H1 (cell line): ENCODE data around the gene TMA7. TPM values are rescaled to one million over a fixed set of nuclear protein-coding genes. Genes with fewer than 3 reads are reported as not detected.

Experiments used
- CTCF ChIA-PET: fragments of 300-600 bp; sonication (Branson Sonifier 250); formaldehyde crosslinking; loops from one replicate; lab custom pipeline; 2021; ENCODE audit not compliant: partially characterized antibody; lab: Charles Lee
- POLR2A ChIA-PET: fragments of 300-600 bp; sonication (Branson Sonifier 250); formaldehyde crosslinking; loops from one replicate; lab custom pipeline; 2021; ENCODE audit warnings: inconsistent platforms; ENCODE audit not compliant: partially characterized antibody; lab: Charles Lee
- DNase-seq, 2 experiments: peaks; one replicate each; pipeline versions ENCODE4 v3.0.0 to v3.0.0-alpha.2; 2010 to 2022; ENCODE audit warnings: low spot score in 2 of 2, low read depth in 1 of 2, mixed read lengths in 1 of 2
- FAIRE-seq: peaks from 2 replicates; lab custom pipeline; 2011; peaks lifted over from hg19 to GRCh38; lab: Jason Lieb, UNC
- H2AFZ ChIP-seq: 2 replicates; pipeline ENCODE4 v1.8.1; 2012; ENCODE audit warnings: low read length, inconsistent platforms
- H2AK5ac ChIP-seq: 2 replicates; pipeline ENCODE4 v1.6.1; 2013; ENCODE audit warnings: low read depth, low read length
- H2BK120ac ChIP-seq: replicated peaks from 2 replicates; pipeline ENCODE3; 2013; ENCODE audit warnings: low read depth, low read length, inconsistent platforms
- H2BK12ac ChIP-seq: 2 replicates; pipeline ENCODE4 v1.6.1; 2013; ENCODE audit warnings: low read depth, low read length
- H2BK15ac ChIP-seq: 2 replicates; pipeline ENCODE4 v1.6.1; 2013; ENCODE audit warnings: low read length
- H2BK20ac ChIP-seq: 2 replicates; pipeline ENCODE4 v1.6.1; 2013; ENCODE audit warnings: low read length
- H2BK5ac ChIP-seq: 2 replicates; pipeline ENCODE4 v1.6.1; 2013; ENCODE audit warnings: low read depth, low read length
- H3K14ac ChIP-seq: 2 replicates; pipeline ENCODE4 v1.6.1; 2013; ENCODE audit warnings: inconsistent platforms; ENCODE audit not compliant: insufficient read length
- H3K18ac ChIP-seq: 2 replicates; pipeline ENCODE4 v1.6.1; 2013; ENCODE audit warnings: low read length; ENCODE audit errors: extremely low read depth
- H3K23ac ChIP-seq: 2 replicates; pipeline ENCODE4 v1.6.1; 2013; ENCODE audit warnings: inconsistent platforms; ENCODE audit not compliant: insufficient read length
- H3K23me2 ChIP-seq: 2 replicates; pipeline ENCODE4 v1.6.1; 2013; ENCODE audit warnings: low read depth, low read length
- H3K27ac ChIP-seq: 2 replicates; pipeline ENCODE4 v1.6.1; 2011; ENCODE audit warnings: low read depth, low read length, inconsistent platforms
- H3K27me3 ChIP-seq, 4 experiments: replicated peaks in 1 of 4; 1 replicate in 1 of 4; 2 replicates in 3 of 4; pipeline versions ENCODE4 v1.6.1 to v1.8.1; 2011 to 2013; ENCODE audit warnings: low read length in 3 of 4, mild to moderate bottlenecking in 3 of 4, inconsistent platforms in 2 of 4, mixed read lengths in 2 of 4, moderate library complexity in 1 of 4; ENCODE audit not compliant: control insufficient read depth in 3 of 4, insufficient read depth in 3 of 4; ENCODE audit errors: extremely low read depth in 1 of 4
- H3K36me3 ChIP-seq, 4 experiments: 2 replicates each; pipeline versions ENCODE4 v1.6.1 to v1.8.1; 2011 to 2013; ENCODE audit warnings: mild to moderate bottlenecking in 4 of 4, low read length in 3 of 4, moderate library complexity in 2 of 4, control low read depth in 1 of 4, inconsistent platforms in 1 of 4; ENCODE audit not compliant: insufficient read depth in 4 of 4, control insufficient read depth in 2 of 4
- H3K4ac ChIP-seq: replicated peaks from 2 replicates; pipeline ENCODE3; 2013; ENCODE audit warnings: low read length, low read depth, mixed read lengths, inconsistent platforms; ENCODE audit not compliant: insufficient read length
- H3K4me1 ChIP-seq, 4 experiments: replicated peaks in 1 of 4; 1 replicate in 1 of 4; 2 replicates in 3 of 4; pipeline versions ENCODE4 v1.6.1 to v1.8.1; 2011 to 2013; ENCODE audit warnings: low read length in 3 of 4, inconsistent platforms in 2 of 4, mixed read lengths in 1 of 4; ENCODE audit not compliant: insufficient read depth in 4 of 4, control insufficient read depth in 3 of 4
- H3K4me2 ChIP-seq, 2 experiments: 2 replicates each; pipeline versions ENCODE4 v1.6.1 to v1.8.1; 2011 to 2013; ENCODE audit warnings: low read depth in 2 of 2, low read length in 2 of 2, control low read depth in 1 of 2, inconsistent platforms in 1 of 2, mild to moderate bottlenecking in 1 of 2; ENCODE audit not compliant: insufficient read depth in 1 of 2
- H3K4me3 ChIP-seq, 4 experiments: fragments of 200-600, 300-600 bp in 1 of 4; sonication (generic), shearing (Covaris generic), sonication (Bioruptor Twin) in 1 of 4; 2 replicates each; pipeline versions ENCODE4 v1.5.1 to v1.8.1; 2011 to 2016; ENCODE audit warnings: low read length in 4 of 4, low read depth in 3 of 4, control low read depth in 2 of 4, inconsistent platforms in 2 of 4, mild to moderate bottlenecking in 2 of 4, mixed read lengths in 1 of 4, moderate library complexity in 1 of 4; ENCODE audit not compliant: insufficient read depth in 2 of 4; ENCODE audit errors: extremely low read depth in 1 of 4
- H3K56ac ChIP-seq: replicated peaks from 2 replicates; pipeline ENCODE3; 2013; ENCODE audit warnings: low read depth, mild to moderate bottlenecking, mixed read lengths, low read length, inconsistent platforms; ENCODE audit not compliant: insufficient read length
- H3K79me1 ChIP-seq: 2 replicates; pipeline ENCODE4 v1.6.1; 2013; ENCODE audit warnings: low read depth, low read length, control low read depth
- H3K79me2 ChIP-seq, 2 experiments: 2 replicates each; pipeline versions ENCODE4 v1.6.1 to v1.8.1; 2012 to 2013; ENCODE audit warnings: low read length in 2 of 2, mild to moderate bottlenecking in 2 of 2, inconsistent platforms in 1 of 2; ENCODE audit not compliant: insufficient read depth in 2 of 2, control insufficient read depth in 1 of 2
- H3K9ac ChIP-seq, 4 experiments: replicated peaks in 1 of 4; 1 replicate in 1 of 4; 2 replicates in 3 of 4; pipeline versions ENCODE4 v1.6.1 to v1.8.1; 2011 to 2013; ENCODE audit warnings: low read depth in 3 of 4, low read length in 3 of 4, control low read depth in 2 of 4, mild to moderate bottlenecking in 2 of 4, moderate library complexity in 2 of 4, inconsistent platforms in 1 of 4; ENCODE audit errors: extremely low read depth in 1 of 4
- H3K9me3 ChIP-seq, 2 experiments: 2 replicates each; pipeline versions ENCODE4 v1.6.1 to v1.8.1; 2012 to 2013; ENCODE audit warnings: mild to moderate bottlenecking in 2 of 2, moderate library complexity in 2 of 2, control low read depth in 1 of 2, inconsistent platforms in 1 of 2, low read depth in 1 of 2, low read length in 1 of 2, mixed read lengths in 1 of 2; ENCODE audit not compliant: insufficient read depth in 2 of 2
- H4K20me1 ChIP-seq, 2 experiments: replicated peaks in 1 of 2; 2 replicates each; pipeline versions ENCODE3 to v1.8.1; 2011 to 2013; ENCODE audit warnings: inconsistent platforms in 2 of 2, low read length in 2 of 2, mild to moderate bottlenecking in 1 of 2; ENCODE audit not compliant: insufficient read depth in 2 of 2, control insufficient read depth in 1 of 2
- H4K5ac ChIP-seq: 2 replicates; pipeline ENCODE4 v1.6.1; 2013; ENCODE audit warnings: low read length, low read depth, mixed read lengths, inconsistent platforms; ENCODE audit not compliant: insufficient read length
- H4K8ac ChIP-seq: 2 replicates; pipeline ENCODE4 v1.8.0; 2013; ENCODE audit warnings: mild to moderate bottlenecking, moderate library complexity, low read length, inconsistent platforms; ENCODE audit not compliant: insufficient read depth; ENCODE audit errors: extremely low read depth
- H4K91ac ChIP-seq: replicated peaks from 2 replicates; pipeline ENCODE3; 2013; ENCODE audit warnings: low read length, mixed read lengths, inconsistent platforms; ENCODE audit not compliant: insufficient read length
- CTBP2 ChIP-seq: IDR thresholded peaks from 2 replicates; pipeline ENCODE4 v1.7.0; 2011; ENCODE audit warnings: borderline replicate concordance, mild to moderate bottlenecking, moderate library complexity, mixed read lengths, low read length; ENCODE audit not compliant: insufficient read depth, insufficient read length
- FOSL1 ChIP-seq: IDR thresholded peaks from 2 replicates; pipeline ENCODE4 v1.6.1; 2011; ENCODE audit warnings: mild to moderate bottlenecking, low read depth, low read length, moderate library complexity; ENCODE audit not compliant: insufficient read depth
- GABPA ChIP-seq: IDR thresholded peaks from 2 replicates; pipeline ENCODE4 v1.6.1; 2011; ENCODE audit warnings: mild to moderate bottlenecking, low read length, moderate library complexity, borderline replicate concordance; ENCODE audit not compliant: insufficient read depth
- KDM4A ChIP-seq: IDR thresholded peaks from one replicate; pipeline ENCODE4 v1.7.1; 2012; ENCODE audit warnings: low read depth, mild to moderate bottlenecking, moderate library complexity, low read length, inconsistent platforms; ENCODE audit not compliant: severe bottlenecking
- PHF8 ChIP-seq: fragments of 200-600 bp; sonication (generic); conservative IDR thresholded peaks from 2 replicates; pipeline ENCODE4 v1.7.1; 2012; ENCODE audit warnings: low read depth, mild to moderate bottlenecking, inconsistent platforms, low read length, moderate library complexity
- POLR2AphosphoS5 ChIP-seq: IDR thresholded peaks from 2 replicates; pipeline ENCODE4 v1.6.1; 2011; ENCODE audit warnings: low read depth, low read length
- TAF7 ChIP-seq: optimal IDR thresholded peaks from 2 replicates; pipeline ENCODE3; 2011; ENCODE audit warnings: low read depth, mild to moderate bottlenecking, inconsistent platforms, low read length, moderate library complexity, borderline replicate concordance
- WGBS, 2 experiments: shearing (Covaris generic) in 1 of 2; methylation state at CpG; one replicate each; pipeline versions ENCODE4 v1.1.6 to v1.1.7; 2013 to 2015; ENCODE audit warnings: low lambda C conversion rate in 2 of 2, mixed read lengths in 2 of 2, inconsistent platforms in 1 of 2, low coverage in 1 of 2, missing lambda C conversion rate in 1 of 2; ENCODE audit not compliant: insufficient replicate concordance in 2 of 2, insufficient coverage in 1 of 2, insufficient read length in 1 of 2; ENCODE audit errors: extremely low coverage in 1 of 2, missing lambda C conversion rate in 1 of 2; 5-methylcytosine and 5-hydroxymethylcytosine counted together
- polyA plus RNA-seq, 7 experiments: library from polyadenylated mRNA; depleted of rRNA in 3 of 7; stranded (reverse) in 5 of 7; unstranded in 2 of 7; fragments of >200 nt in 5 of 7; fragments of 200-250 nt in 2 of 7; gene quantifications; 1 replicate in 5 of 7; 2 replicates in 1 of 7; 4 replicates in 1 of 7; pipeline versions ENCODE4 v1.2.1 to v1.2.3, GENCODE V29; 2011 to 2013; ENCODE audit warnings: missing spikeins in 2 of 7, mixed read lengths in 2 of 7
- total RNA-seq: library from RNA; stranded (reverse); fragmentation: NEBNext Ultra II Directional; extraction: Animal tissue kit (Norgen Biotek cat#: 25700); gene quantifications from 2 replicates; pipeline ENCODE4 v1.2.1, GENCODE V29; 2021

The TMA7 gene
- total and polyA plus RNA-seq, 2 of the 8 experiments (the other 6 are each of a cell fraction or from before 2014, with no cell fraction given), result 138 to 305 TPM

GRCh38 chr3:48414376-48415250 lies 25.4 kb upstream of the TMA7 start:
- Histone ChIP-seq H3K4me1 (no peaks in the 10 kb centered on the region), H2BK15ac (no peak overlapping the region), H2BK120ac (no peak overlapping the region), H3K4me2 (no peak overlapping the region), H3K36me3 (peaks cover 77 to 90% (median 88%) of the 10 kb centered on the region in 4 experiments), H4K5ac (no peak overlapping the region), H3K79me2 (no peaks in the 10 kb centered on the region; a peak in 1 of 4 replicates), H2BK20ac (no peak overlapping the region), H3K23me2 (no peaks in the 10 kb centered on the region), H3K14ac (no peak overlapping the region), H2AFZ (no peak overlapping the region), H2AK5ac (no peak overlapping the region), H3K27ac (no peak overlapping the region), H4K91ac (no peak overlapping the region), H3K4me3 (no peak overlapping the region), H3K27me3 (no peaks in the 10 kb centered on the region), H4K20me1 (peaks cover 6 to 50% of the 10 kb centered on the region in 2 experiments), H3K18ac (no peak overlapping the region; the same call in 1 of the 2 replicates), H3K4ac (no peak overlapping the region), H3K56ac (no peak overlapping the region), H4K8ac (no peak overlapping the region), H3K79me1 (no peaks in the 10 kb centered on the region; the same call in none of the 2 replicates), H2BK5ac (no peak overlapping the region), H2BK12ac (no peak overlapping the region), H3K9ac (no peak overlapping the region), H3K9me3 (no peaks in the 10 kb centered on the region), H3K23ac (no peak overlapping the region)
- ChIA-PET CTCF (interaction anchor here (0.6 to 5.0 kb wide), 10 partner anchors 9 to 221 kb away, joined by 3 to 47 read pairs (median 11); partner anchors contain the start of genes CCDC51 and PLXNB1), POLR2A (interaction anchor here (0.6 to 31.5 kb wide), 5 partner anchors 7 to 224 kb away, joined by 3 to 650 read pairs (median 4); partner anchors contain the start of genes ATRIP and PLXNB1)
- DNase-seq (no peak), FAIRE-seq (no peak)
- 92% methylated on average over 25 of the region's 25 CpGs; no CpG with 5 or more reads in 1 of the 2 experiments for WGBS, 2 experiments
- TF ChIP-seq TAF7 (no peak), CTBP2 (no peak), POLR2AphosphoS5 (no peak), KDM4A (no peak), GABPA (no peak), FOSL1 (no peak), PHF8 (no peak)
